Esophagus muscularis mucosa (tissue), 4 donors: ENCODE data around the gene IL21R. TPM values are rescaled to one million over a fixed set of nuclear protein-coding genes. Genes with fewer than 3 reads are reported as not detected.
A peak's percentile ranks its signal among the peaks of the same experiment; 100 is the strongest.
"Not testable (repeated sequence)": the region's sequence is repeated elsewhere in the genome, so short reads cannot be mapped to it uniquely, and the experiment has no call there.

Experiments used
- DNase-seq: peaks from one replicate; pipeline ENCODE4 v3.0.0-alpha.2; 2017; ENCODE audit errors: extremely low spot score
- H3K27ac ChIP-seq, 4 donors: fragments of 200-600 bp; sonication (generic); replicated peaks in 1 of 4; 1 replicate in 3 of 4; 2 replicates in 1 of 4; pipeline ENCODE4 v1.5.1; 2016 to 2019; ENCODE audit warnings: mild to moderate bottlenecking in 1 of 4
- H3K27me3 ChIP-seq, 4 donors: fragments of 200-600 bp; sonication (generic); one replicate each; pipeline versions ENCODE4 v1.5.1 to v1.6.0; 2016 to 2019
- H3K36me3 ChIP-seq, 4 donors: fragments of 200-600 bp; sonication (generic); one replicate each; pipeline ENCODE4 v1.5.1; 2016 to 2019
- H3K4me1 ChIP-seq, 4 donors: fragments of 200-600 bp; sonication (generic); one replicate each; pipeline ENCODE4 v1.5.1; 2016 to 2019
- H3K4me3 ChIP-seq, 4 donors: fragments of 200-600 bp; sonication (generic); 1 replicate in 2 of 4; 2 replicates in 2 of 4; pipeline ENCODE4 v1.5.1; 2016 to 2019; ENCODE audit warnings: mild to moderate bottlenecking in 4 of 4, moderate library complexity in 1 of 4
- H3K9me3 ChIP-seq, 4 donors: fragments of 200-600 bp; sonication (generic); 1 replicate in 3 of 4; 2 replicates in 1 of 4; pipeline ENCODE4 v1.5.1; 2016 to 2019
- EP300 ChIP-seq: sonication (generic); formaldehyde crosslinking; IDR thresholded peaks from one replicate; pipeline ENCODE4 v1.6.1; 2017; ENCODE audit warnings: antibody characterized with exemption
- POLR2A ChIP-seq: fragments of 450-650 bp; IDR thresholded peaks from one replicate; pipeline ENCODE4 v1.6.1; 2017; ENCODE audit warnings: antibody characterized with exemption, moderate library complexity, mild to moderate bottlenecking, low read depth
- POLR2AphosphoS5 ChIP-seq, 2 donors: sonication (generic); formaldehyde crosslinking; IDR thresholded peaks; one replicate each; pipeline ENCODE4 v1.6.1; 2017; ENCODE audit warnings: antibody characterized with exemption in 2 of 2
- WGBS: methylation state at CpG from one replicate; pipeline ENCODE4 v1.1.5; 2018; 5-methylcytosine and 5-hydroxymethylcytosine counted together
- intact Hi-C: fragments of 100-400 bp; cut with DNase I; formaldehyde crosslinking; loops from one replicate; pipeline ENCODE4 v1.15.1; 2023
- total RNA-seq, 4 donors: library from RNA; depleted of rRNA; stranded (reverse); fragments of >200 nt; gene quantifications; one replicate each; pipeline versions ENCODE4 v1.1.0 to v1.2.1, GENCODE V29; 2016
- TF ChIP-seq, protein P1 (sequence below), 3 experiments: fragments of 200-600 bp in 2 of 3; fragments of 450-650 bp in 1 of 3; sonication (generic) in 2 of 3; IDR thresholded peaks; one replicate each; pipeline ENCODE4 v1.5.1; 2017 to 2019; ENCODE audit warnings: antibody characterized with exemption in 3 of 3, mild to moderate bottlenecking in 2 of 3, moderate library complexity in 1 of 3

The IL21R gene
- total RNA-seq, 4 donors from 2014 or later = under 0.01 to 0.50 (median 0.17) TPM; not detected in 1

DNA sequence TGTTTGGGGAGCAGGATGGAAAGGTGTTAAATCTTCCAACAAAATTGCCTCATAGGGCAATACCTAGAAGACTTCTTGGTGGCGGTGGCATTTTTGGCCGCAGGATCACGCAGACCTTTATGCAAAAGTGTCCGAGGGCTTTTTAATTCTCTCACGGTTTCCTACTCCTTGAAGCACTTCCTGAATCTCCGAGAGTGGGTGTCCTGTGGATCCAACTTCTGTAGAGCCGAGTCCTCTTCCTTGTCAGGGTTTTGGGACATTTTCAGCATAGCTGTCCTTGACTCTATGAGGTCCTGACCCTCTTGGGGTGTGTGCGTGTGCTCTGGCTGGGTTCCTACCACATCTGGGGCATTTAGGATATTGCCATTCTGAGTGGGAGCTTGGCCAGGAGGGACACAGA is 31.7 kb downstream of the IL21R start:
- no peaks in the 10 kb centered on the region for H3K9me3 ChIP-seq
- no peak overlapping the region for H3K4me3 ChIP-seq
- intact Hi-C loops = no loop called here
- H3K36me3 ChIP-seq = no peaks in the 10 kb centered on the region
- DNase-seq = peak; percentile 55
- WGBS = 77% methylated on average over 8 of the region's 8 CpGs
- TF ChIP-seq EP300 (no peak), POLR2A (no peak), POLR2AphosphoS5 (IDR thresholded peaks at IDR 0.05) (no peak)
- TF ChIP-seq, protein P1, sequence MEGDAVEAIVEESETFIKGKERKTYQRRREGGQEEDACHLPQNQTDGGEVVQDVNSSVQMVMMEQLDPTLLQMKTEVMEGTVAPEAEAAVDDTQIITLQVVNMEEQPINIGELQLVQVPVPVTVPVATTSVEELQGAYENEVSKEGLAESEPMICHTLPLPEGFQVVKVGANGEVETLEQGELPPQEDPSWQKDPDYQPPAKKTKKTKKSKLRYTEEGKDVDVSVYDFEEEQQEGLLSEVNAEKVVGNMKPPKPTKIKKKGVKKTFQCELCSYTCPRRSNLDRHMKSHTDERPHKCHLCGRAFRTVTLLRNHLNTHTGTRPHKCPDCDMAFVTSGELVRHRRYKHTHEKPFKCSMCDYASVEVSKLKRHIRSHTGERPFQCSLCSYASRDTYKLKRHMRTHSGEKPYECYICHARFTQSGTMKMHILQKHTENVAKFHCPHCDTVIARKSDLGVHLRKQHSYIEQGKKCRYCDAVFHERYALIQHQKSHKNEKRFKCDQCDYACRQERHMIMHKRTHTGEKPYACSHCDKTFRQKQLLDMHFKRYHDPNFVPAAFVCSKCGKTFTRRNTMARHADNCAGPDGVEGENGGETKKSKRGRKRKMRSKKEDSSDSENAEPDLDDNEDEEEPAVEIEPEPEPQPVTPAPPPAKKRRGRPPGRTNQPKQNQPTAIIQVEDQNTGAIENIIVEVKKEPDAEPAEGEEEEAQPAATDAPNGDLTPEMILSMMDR (IDR thresholded peaks at IDR 0.05) = no peak
- no peak overlapping the region for H3K27ac ChIP-seq
- peaks cover 0 to 46% (median 0%) of the 10 kb centered on the region in 4 donors for H3K27me3 ChIP-seq
- H3K4me1 ChIP-seq = no peaks in the 10 kb centered on the region

DNA sequence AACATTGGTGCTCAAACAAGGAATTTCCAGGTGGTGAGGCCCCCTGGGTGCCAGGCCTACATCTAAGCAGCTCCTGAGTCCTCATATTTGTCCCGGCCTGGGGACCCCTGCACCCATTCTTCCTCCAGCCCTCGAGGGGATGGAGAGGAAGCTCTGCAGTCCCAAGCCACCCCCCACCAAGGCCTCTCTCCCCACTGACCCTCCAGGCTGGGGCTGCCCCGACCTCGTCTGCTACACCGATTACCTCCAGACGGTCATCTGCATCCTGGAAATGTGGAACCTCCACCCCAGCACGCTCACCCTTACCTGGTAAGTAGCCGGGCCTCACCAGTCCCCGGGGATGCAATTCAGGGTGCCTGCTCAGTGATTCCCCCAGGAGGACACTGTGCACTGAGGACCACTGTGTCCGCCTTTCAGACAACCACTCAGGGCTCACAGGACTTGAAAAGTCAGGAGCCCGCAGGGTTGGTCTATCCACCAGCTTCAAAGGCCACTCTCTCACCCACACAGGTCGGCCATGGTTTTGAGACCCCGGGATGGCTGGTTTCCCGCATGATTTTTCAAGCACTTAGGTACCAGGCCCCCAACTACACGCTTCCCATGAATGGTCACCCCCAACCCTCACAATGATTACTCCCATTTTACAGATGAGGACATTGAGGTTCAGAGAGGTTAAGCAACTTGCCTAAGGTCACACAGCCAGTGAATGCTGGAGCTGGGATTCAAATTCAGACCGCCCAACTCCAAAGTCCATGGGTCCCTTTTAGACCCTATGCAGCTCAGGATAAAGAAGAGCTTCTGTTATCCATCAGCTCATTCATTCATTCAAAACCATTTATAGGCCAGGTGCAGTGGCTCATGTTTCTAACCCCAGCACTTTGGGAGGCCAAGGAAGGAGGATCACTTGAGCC is 32.4 kb downstream of the IL21R start:
- peak; percentile 70 for DNase-seq
- WGBS = 82% methylated on average over 12 of the region's 16 CpGs
- Histone ChIP-seq H3K4me1 (no peaks in the 10 kb centered on the region), H3K4me3 (no peak overlapping the region), H3K27me3 (peaks cover 0 to 43% (median 0%) of the 10 kb centered on the region in 4 donors), H3K27ac (no peak overlapping the region), H3K9me3 (no peaks in the 10 kb centered on the region), H3K36me3 (no peaks in the 10 kb centered on the region)
- TF ChIP-seq, protein P1 (IDR thresholded peaks at IDR 0.05) = no peak
- TF ChIP-seq EP300 = no peak
- TF ChIP-seq POLR2A = no peak
- no peak for TF ChIP-seq POLR2AphosphoS5 (IDR thresholded peaks at IDR 0.05)
- intact Hi-C loops = no loop called here

DNA sequence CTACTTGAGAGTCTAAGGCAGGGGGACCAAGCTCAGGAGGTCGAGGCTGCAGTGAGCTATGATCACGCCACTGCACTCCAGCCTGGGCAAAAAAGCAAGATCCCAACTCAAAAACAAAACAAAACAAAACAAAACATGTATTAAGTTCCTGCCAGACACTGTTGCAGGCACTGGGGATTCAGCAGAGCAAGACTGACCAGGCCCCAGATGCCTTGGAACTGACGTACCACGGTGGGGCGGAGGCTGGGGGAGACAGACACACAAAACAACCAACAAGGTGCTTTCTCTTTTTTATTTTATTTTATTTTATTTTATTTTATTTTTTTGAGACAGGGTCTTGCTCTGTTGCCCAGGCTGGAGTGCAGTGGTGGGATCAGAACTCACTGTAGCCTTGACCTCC is 33.2 kb downstream of the IL21R start:
- WGBS = 91% methylated on average over 5 of the region's 5 CpGs
- intact Hi-C loops, H3K36me3 ChIP-seq, H3K4me1 ChIP-seq, H3K27ac ChIP-seq, H3K9me3 ChIP-seq, H3K4me3 ChIP-seq: not testable (repeated sequence)
- peaks cover 0 to 35% (median 0%) of the 10 kb centered on the region in 4 donors for H3K27me3 ChIP-seq
- DNase-seq = peak; percentile 64

DNA sequence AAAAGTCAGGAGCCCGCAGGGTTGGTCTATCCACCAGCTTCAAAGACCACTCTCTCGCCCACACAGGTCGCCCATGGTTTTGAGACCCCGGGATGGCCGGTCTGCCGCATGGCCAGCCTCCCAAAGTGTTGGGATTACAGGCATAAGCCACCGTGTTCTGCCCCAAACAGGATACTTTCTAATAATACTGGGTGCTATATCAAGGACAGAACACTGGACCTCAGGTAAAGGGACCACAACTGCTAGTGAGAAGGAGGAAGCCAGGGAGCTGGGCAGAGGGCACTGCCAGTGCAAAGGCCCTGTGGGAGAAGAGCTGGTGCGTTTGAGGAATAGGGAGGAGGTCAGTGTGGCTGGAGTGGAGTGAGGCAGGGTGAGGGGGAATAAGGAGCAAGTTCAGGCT is 34.1 kb downstream of the IL21R start:
- no peaks in the 10 kb centered on the region for H3K36me3 ChIP-seq
- peak; percentile 82 for DNase-seq

DNA sequence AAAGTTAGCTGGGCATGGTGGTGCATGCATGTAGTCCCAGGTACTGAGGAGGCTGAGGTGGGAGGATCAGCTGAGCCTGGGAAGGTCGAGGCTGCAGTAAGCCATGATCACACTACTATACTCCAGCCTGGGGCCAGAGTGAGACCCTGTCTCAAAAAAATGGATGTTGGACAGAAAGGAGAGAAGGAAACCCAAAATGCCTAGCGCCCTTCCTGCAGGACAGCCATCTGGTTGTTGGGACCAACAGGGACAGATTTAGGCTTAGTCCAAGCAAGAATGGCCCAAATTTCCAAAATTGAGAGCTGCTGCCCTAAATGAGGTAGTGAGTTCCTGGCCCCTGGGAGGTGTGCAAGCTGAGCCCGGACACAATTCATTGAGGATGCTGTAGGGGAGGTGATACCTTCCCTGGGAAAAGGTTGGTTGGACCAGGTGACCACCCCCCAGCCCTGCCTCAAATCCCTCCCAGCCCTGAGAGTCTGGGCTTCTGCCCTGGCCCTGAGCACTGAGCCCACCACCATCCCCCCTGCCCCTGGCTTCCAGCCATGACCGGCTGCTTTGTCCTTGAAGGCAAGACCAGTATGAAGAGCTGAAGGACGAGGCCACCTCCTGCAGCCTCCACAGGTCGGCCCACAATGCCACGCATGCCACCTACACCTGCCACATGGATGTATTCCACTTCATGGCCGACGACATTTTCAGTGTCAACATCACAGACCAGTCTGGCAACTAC is 35.1 kb downstream of the IL21R start:
- peaks cover 0 to 18% (median 0%) of the 10 kb centered on the region in 4 donors for H3K27me3 ChIP-seq
- no peak overlapping the region for H3K4me3 ChIP-seq
- no peaks in the 10 kb centered on the region for H3K9me3 ChIP-seq
- peak; percentile 60 for DNase-seq
- TF ChIP-seq POLR2A (no peak), POLR2AphosphoS5 (IDR thresholded peaks at IDR 0.05) (no peak), EP300 (no peak)
- TF ChIP-seq, protein P1 (IDR thresholded peaks at IDR 0.05) = no peak
- WGBS = 95% methylated on average over 8 of the region's 9 CpGs
- H3K27ac ChIP-seq = no peak overlapping the region
- H3K36me3 ChIP-seq = no peaks in the 10 kb centered on the region
- H3K4me1 ChIP-seq = no peaks in the 10 kb centered on the region
- intact Hi-C loops = no loop called here

More for the DNA sequence above, 34.1 kb downstream of the IL21R start:
- intact Hi-C loops = no loop called here
- TF ChIP-seq, protein P1 (IDR thresholded peaks at IDR 0.05) = no peak
- TF ChIP-seq POLR2A = no peak
- H3K27ac ChIP-seq = no peak overlapping the region
- H3K27me3 ChIP-seq = peaks cover 0 to 28% (median 0%) of the 10 kb centered on the region in 4 donors
- 89% methylated on average over 8 of the region's 8 CpGs for WGBS
- H3K9me3 ChIP-seq = no peaks in the 10 kb centered on the region
- H3K4me3 ChIP-seq = no peak overlapping the region
- H3K4me1 ChIP-seq = no peaks in the 10 kb centered on the region
